HEK293 (cell line): ENCODE measurements around the gene PNPO.

Source experiments
- CTCF ChIA-PET: fragments of 350-600 bp; formaldehyde crosslinking; extraction: SDS; loops from one replicate; lab custom pipeline; 2021; ENCODE audit warnings: antibody characterized with exemption; lab: Yijun Ruan, JAX
- POLR2A ChIA-PET: fragments of 300-600 bp; formaldehyde crosslinking; extraction: SDS; loops from one replicate; lab custom pipeline; 2020; ENCODE audit warnings: antibody characterized with exemption, inconsistent platforms; lab: Yijun Ruan, JAX
- H3K27ac ChIP-seq: fragments of 200-500 bp; sonication (Bioruptor generic); 2 replicates; pipeline ENCODE4 v1.5.1; 2014; ENCODE audit warnings: low read depth, low read length, control low read depth, inconsistent platforms; ENCODE audit errors: extremely low read depth
- H3K36me3 ChIP-seq, 2 experiments: fragments of 200-500 bp in 1 of 2; sonication (Bioruptor generic) in 1 of 2; 1 replicate in 1 of 2; 2 replicates in 1 of 2; pipeline ENCODE4 v1.5.1; 2014 to 2017; ENCODE audit warnings: inconsistent platforms in 2 of 2, low read length in 2 of 2; ENCODE audit not compliant: control insufficient read depth in 2 of 2, insufficient read depth in 1 of 2
- H3K4me1 ChIP-seq: fragments of 200-500 bp; sonication (Bioruptor generic); 2 replicates; pipeline ENCODE4 v1.5.1; 2014; ENCODE audit warnings: mild to moderate bottlenecking, low read length, inconsistent platforms; ENCODE audit not compliant: control insufficient read depth, insufficient read depth
- H3K4me3 ChIP-seq: 2 replicates; pipeline ENCODE4 v1.5.1; 2011; ENCODE audit warnings: low read depth, mild to moderate bottlenecking, control low read depth, low read length, moderate library complexity
- H3K9me3 ChIP-seq: fragments of 200-500 bp; sonication (Bioruptor generic); 2 replicates; pipeline ENCODE4 v1.5.1; 2014; ENCODE audit warnings: low read depth, low read length, inconsistent platforms; ENCODE audit not compliant: control insufficient read depth, insufficient read depth
- CTCF ChIP-seq: fragments of 450-650 bp; formaldehyde crosslinking; IDR thresholded peaks from 2 replicates; pipeline ENCODE4 v1.5.1; 2016; ENCODE audit warnings: missing biosample characterization, missing genetic modification characterization
- GFI1B ChIP-seq: fragments of 450-650 bp; formaldehyde crosslinking; IDR thresholded peaks from 2 replicates; pipeline ENCODE4 v1.5.1; 2016; ENCODE audit warnings: missing biosample characterization, missing genetic modification characterization
- GLI4 ChIP-seq: fragments of 450-650 bp; formaldehyde crosslinking; IDR thresholded peaks from 2 replicates; pipeline ENCODE4 v1.5.1; 2016; ENCODE audit warnings: missing biosample characterization, missing genetic modification characterization
- GLIS1 ChIP-seq: fragments of 450-650 bp; formaldehyde crosslinking; IDR thresholded peaks from 2 replicates; pipeline ENCODE4 v1.5.1; 2016; ENCODE audit warnings: missing biosample characterization, missing genetic modification characterization
- HOXD13 ChIP-seq: sonication (generic); formaldehyde crosslinking; IDR thresholded peaks from 2 replicates; pipeline ENCODE4 v1.8.0; 2022; ENCODE audit warnings: missing genetic modification reagents, borderline replicate concordance
- KLF16 ChIP-seq: fragments of 450-650 bp; formaldehyde crosslinking; IDR thresholded peaks from 2 replicates; pipeline ENCODE4 v1.5.1; 2017; ENCODE audit warnings: missing biosample characterization, missing genetic modification characterization
- OSR2 ChIP-seq: fragments of 450-650 bp; formaldehyde crosslinking; IDR thresholded peaks from 2 replicates; pipeline ENCODE4 v1.5.1; 2016; ENCODE audit warnings: missing biosample characterization, missing genetic modification characterization
- PRDM6 ChIP-seq: fragments of 450-650 bp; formaldehyde crosslinking; IDR thresholded peaks from 2 replicates; pipeline ENCODE4 v1.5.1; 2017; ENCODE audit warnings: missing biosample characterization, missing genetic modification characterization
- SP2 ChIP-seq: fragments of 450-650 bp; formaldehyde crosslinking; IDR thresholded peaks from 2 replicates; pipeline ENCODE4 v1.5.1; 2016; ENCODE audit warnings: missing biosample characterization, missing genetic modification characterization
- SP3 ChIP-seq: fragments of 450-650 bp; formaldehyde crosslinking; IDR thresholded peaks from 2 replicates; pipeline ENCODE4 v1.5.1; 2016; ENCODE audit warnings: missing biosample characterization, missing genetic modification characterization
- ZBTB21 ChIP-seq: fragments of 450-650 bp; formaldehyde crosslinking; IDR thresholded peaks from 2 replicates; pipeline ENCODE4 v1.5.1; 2017; ENCODE audit warnings: missing biosample characterization, missing genetic modification characterization
- ZEB2 ChIP-seq: fragments of 450-650 bp; formaldehyde crosslinking; IDR thresholded peaks from 2 replicates; pipeline ENCODE4 v1.5.1; 2016; ENCODE audit warnings: missing biosample characterization, missing genetic modification characterization
- ZNF16 ChIP-seq: fragments of 450-650 bp; formaldehyde crosslinking; IDR thresholded peaks from 2 replicates; pipeline ENCODE4 v1.5.1; 2016; ENCODE audit warnings: low read depth, missing biosample characterization, missing genetic modification characterization
- ZNF175 ChIP-seq: fragments of 450-650 bp; formaldehyde crosslinking; IDR thresholded peaks from 2 replicates; pipeline ENCODE4 v1.5.1; 2016; ENCODE audit warnings: missing biosample characterization, missing genetic modification characterization
- ZNF24 ChIP-seq: fragments of 450-650 bp; formaldehyde crosslinking; IDR thresholded peaks from 2 replicates; pipeline ENCODE4 v1.5.1; 2016; ENCODE audit warnings: missing biosample characterization, missing genetic modification characterization
- ZNF394 ChIP-seq: fragments of 450-650 bp; formaldehyde crosslinking; IDR thresholded peaks from 2 replicates; pipeline ENCODE4 v1.5.1; 2016; ENCODE audit warnings: missing biosample characterization, missing genetic modification characterization, mild to moderate bottlenecking, moderate library complexity, borderline replicate concordance
- ZNF416 ChIP-seq: fragments of 450-650 bp; formaldehyde crosslinking; IDR thresholded peaks from 2 replicates; pipeline ENCODE4 v1.5.1; 2016; ENCODE audit warnings: missing biosample characterization, missing genetic modification characterization
- ZNF433 ChIP-seq: fragments of 450-650 bp; formaldehyde crosslinking; IDR thresholded peaks from 2 replicates; pipeline ENCODE4 v1.5.1; 2016; ENCODE audit warnings: missing biosample characterization, missing genetic modification characterization, low read depth
- ZNF473 ChIP-seq: fragments of 450-650 bp; formaldehyde crosslinking; IDR thresholded peaks from 2 replicates; pipeline ENCODE4 v1.5.1; 2017; ENCODE audit warnings: missing biosample characterization, missing genetic modification characterization
- ZNF555 ChIP-seq: fragments of 450-650 bp; formaldehyde crosslinking; conservative IDR thresholded peaks from 2 replicates; pipeline ENCODE4 v1.5.1; 2017; ENCODE audit warnings: missing biosample characterization, mild to moderate bottlenecking, missing genetic modification characterization, inconsistent platforms
- ZNF596 ChIP-seq: fragments of 450-650 bp; IDR thresholded peaks from 2 replicates; pipeline ENCODE4 v1.5.0; 2018; ENCODE audit warnings: missing biosample characterization, mild to moderate bottlenecking, missing genetic modification characterization, moderate library complexity
- ZNF626 ChIP-seq: fragments of 450-650 bp; sonication (Bioruptor Pico); formaldehyde crosslinking; IDR thresholded peaks from 2 replicates; pipeline ENCODE4 v1.5.1; 2018; ENCODE audit warnings: missing biosample characterization, missing genetic modification characterization, inconsistent platforms
- ZSCAN4 ChIP-seq: fragments of 450-650 bp; formaldehyde crosslinking; IDR thresholded peaks from 2 replicates; pipeline ENCODE4 v1.5.1; 2017; ENCODE audit warnings: missing biosample characterization, missing genetic modification characterization
- TF ChIP-seq, protein P1 (sequence below): fragments of 450-650 bp; formaldehyde crosslinking; IDR thresholded peaks from 2 replicates; pipeline ENCODE4 v1.5.1; 2016; ENCODE audit warnings: missing biosample characterization, missing genetic modification characterization

PNPO gene

DNA sequence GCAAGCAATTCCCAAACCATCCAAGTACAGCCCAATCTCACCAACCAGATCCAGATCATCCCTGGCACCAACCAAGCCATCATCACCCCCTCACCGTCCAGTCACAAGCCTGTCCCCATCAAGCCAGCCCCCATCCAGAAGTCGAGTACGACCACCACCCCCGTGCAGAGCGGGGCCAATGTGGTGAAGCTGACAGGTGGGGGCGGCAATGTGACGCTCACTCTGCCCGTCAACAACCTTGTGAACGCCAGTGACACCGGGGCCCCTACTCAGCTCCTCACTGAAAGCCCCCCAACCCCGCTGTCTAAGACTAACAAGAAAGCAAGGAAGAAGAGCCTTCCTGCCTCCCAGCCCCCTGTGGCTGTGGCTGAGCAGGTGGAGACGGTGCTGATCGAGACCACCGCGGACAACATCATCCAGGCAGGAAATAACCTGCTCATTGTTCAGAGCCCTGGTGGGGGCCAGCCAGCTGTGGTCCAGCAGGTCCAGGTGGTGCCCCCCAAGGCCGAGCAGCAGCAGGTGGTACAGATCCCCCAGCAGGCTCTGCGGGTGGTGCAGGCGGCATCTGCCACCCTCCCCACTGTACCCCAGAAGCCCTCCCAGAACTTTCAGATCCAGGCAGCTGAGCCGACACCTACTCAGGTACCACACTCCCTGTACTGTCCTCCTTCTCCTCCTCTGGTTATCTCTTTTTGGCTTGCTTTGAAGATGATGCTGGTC lies 24.7 kb upstream of the PNPO start:
- POLR2A ChIA-PET, result interaction anchor here (0.8 kb wide), 1 partner anchor 95 kb away, joined by 3 read pairs; the partner anchor contains the start of gene OSBPL7

DNA sequence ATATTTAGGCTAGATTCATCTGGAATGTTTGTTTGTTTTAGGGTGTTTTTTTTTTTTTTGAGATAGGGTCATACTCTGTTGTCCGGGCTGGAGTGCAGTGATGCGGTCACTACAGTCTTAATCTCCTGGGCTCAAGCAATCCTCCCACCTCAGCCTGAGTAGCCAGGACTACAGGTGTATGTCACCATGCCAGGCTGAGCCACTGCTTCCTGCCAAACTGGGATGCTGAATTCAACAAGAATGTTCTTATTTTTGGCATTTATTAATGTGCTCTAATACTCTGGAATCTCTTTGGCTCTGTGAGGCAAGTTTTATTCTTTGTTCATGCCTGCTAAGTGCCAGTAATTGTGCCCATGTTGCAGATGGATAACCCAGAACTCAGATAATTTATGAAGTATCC lies 23.8 kb upstream of the PNPO start:
- H3K9me3 ChIP-seq, result no peaks in the 10 kb centered on the region
- H3K36me3 ChIP-seq, result peaks cover 17 to 30% of the 10 kb centered on the region in 2 experiments; a peak in 2 of 3 replicates
- ChIA-PET POLR2A (no interaction called here), CTCF (no interaction called here)
- H3K4me3 ChIP-seq, result no peak overlapping the region
- H3K27ac ChIP-seq, result no peak overlapping the region
- H3K4me1 ChIP-seq, result no peaks in the 10 kb centered on the region
- TF ChIP-seq ZNF16 (tag by site-specific recombination), result no peak
- TF ChIP-seq GLI4 (tag by site-specific recombination), result no peak
- no peak for TF ChIP-seq ZNF24 (tag by site-specific recombination)
- no peak for TF ChIP-seq ZNF626
- TF ChIP-seq ZSCAN4 (tag by site-specific recombination), result no peak
- no peak for TF ChIP-seq ZNF394 (tag by site-specific recombination)
- no peak for TF ChIP-seq PRDM6
- no peak for TF ChIP-seq ZNF473 (tag by site-specific recombination)
- TF ChIP-seq, protein P1, sequence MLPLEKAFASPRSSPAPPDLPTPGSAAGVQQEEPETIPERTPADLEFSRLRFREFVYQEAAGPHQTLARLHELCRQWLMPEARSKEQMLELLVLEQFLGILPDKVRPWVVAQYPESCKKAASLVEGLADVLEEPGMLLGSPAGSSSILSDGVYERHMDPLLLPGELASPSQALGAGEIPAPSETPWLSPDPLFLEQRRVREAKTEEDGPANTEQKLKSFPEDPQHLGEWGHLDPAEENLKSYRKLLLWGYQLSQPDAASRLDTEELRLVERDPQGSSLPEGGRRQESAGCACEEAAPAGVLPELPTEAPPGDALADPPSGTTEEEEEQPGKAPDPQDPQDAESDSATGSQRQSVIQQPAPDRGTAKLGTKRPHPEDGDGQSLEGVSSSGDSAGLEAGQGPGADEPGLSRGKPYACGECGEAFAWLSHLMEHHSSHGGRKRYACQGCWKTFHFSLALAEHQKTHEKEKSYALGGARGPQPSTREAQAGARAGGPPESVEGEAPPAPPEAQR (tag by site-specific recombination), result no peak
- no peak for TF ChIP-seq OSR2 (tag by site-specific recombination)
- TF ChIP-seq KLF16 (tag by site-specific recombination), result no peak
- TF ChIP-seq SP3 (tag by site-specific recombination), result no peak
- TF ChIP-seq ZNF596 (tag by site-specific recombination), result no peak
- no peak for TF ChIP-seq ZBTB21 (tag by site-specific recombination)
- no peak for TF ChIP-seq ZNF433 (tag by site-specific recombination)
- no peak for TF ChIP-seq ZEB2 (tag by site-specific recombination)
- no peak for TF ChIP-seq ZNF416

More for the DNA sequence above, 24.7 kb upstream of the PNPO start:
- Histone ChIP-seq H3K27ac (no peak overlapping the region), H3K9me3 (no peaks in the 10 kb centered on the region), H3K4me3 (no peak overlapping the region), H3K36me3 (peaks cover 11 to 24% of the 10 kb centered on the region in 2 experiments; a peak in 2 of 3 replicates), H3K4me1 (no peaks in the 10 kb centered on the region)
- CTCF ChIA-PET, result no interaction called here
- peak; percentile 55 for TF ChIP-seq SP2 (tag by site-specific recombination)
- TF ChIP-seq ZNF175 (tag by site-specific recombination), result no peak
- no peak for TF ChIP-seq GFI1B (tag by site-specific recombination)
- peak; percentile 86 for TF ChIP-seq GLIS1 (tag by site-specific recombination)
- TF ChIP-seq ZNF555 (tag by site-specific recombination), result no peak
- TF ChIP-seq HOXD13 (CRISPR knock-in tag), result no peak
- no peak for TF ChIP-seq CTCF
